SW480 (cell line): Measurements from ENCODE around the gene TFG.

Experiments
- DNase-seq: peaks from one replicate; pipeline ENCODE4 v3.0.0-alpha.2; 2016; ENCODE audit warnings: low spot score

The TFG gene

GRCh38 chr3:100706365-100706764 lies 2.9 kb upstream of the TFG start:
- DNase-seq, result no peak

DNA sequence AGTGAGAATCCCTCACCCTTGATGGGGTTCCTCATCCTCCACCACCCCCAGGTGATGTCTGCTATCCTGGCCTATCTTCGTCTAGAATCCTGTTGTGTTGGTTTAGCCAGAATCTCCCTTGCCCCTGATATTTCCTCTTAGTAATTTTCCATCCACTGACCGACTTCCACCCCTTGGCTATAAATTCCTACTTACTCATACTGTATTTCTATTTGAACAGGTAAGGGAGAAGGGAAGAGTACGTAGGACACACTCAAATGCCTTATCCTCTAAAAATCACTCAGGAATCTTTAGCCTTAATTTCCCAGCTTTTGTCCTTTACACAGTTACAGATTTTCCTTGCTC lies 678 bp upstream of the TFG start:
- no peak for DNase-seq

GRCh38 chr3:100709842-100710260 lies 557 bp downstream of the TFG start:
- peak; percentile 8 for DNase-seq

DNA sequence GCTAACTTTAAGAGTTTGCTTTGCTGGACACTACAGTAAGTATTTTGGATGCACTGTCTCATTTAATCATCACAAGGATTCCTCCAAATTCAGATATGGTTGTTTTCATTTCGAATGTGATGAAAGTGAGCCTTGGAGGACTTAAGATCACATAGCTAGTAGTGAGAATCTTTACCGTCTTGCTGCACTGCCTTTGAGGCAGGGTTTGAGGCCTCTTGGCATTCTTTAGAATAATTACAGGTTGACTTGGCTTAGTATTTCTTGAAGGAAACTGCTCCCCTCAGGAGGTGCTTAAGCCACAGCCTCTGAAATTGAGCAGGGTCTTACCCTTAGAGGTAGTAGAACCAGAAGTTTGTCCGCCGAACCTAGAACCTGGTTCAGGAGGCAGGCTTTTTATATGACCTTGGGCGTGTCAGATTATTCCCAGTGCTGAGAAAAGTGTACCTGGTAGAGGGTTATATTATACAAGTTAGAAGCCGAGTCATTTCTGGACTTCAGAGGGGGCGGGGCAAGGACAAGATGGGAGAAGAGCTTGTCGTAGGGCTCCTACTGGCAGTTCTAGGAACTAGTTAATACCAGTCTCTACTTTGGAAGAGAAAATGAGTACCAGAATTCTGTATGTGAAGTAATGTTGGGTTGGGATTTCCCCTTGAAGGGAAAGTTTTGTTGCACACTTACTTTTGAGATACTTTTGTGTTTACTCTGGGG lies 1.1 kb downstream of the TFG start:
- DNase-seq, result peak; percentile 40

GRCh38 chr3:100715176-100715575 lies 5.9 kb downstream of the TFG start:
- no peak for DNase-seq

- DNase-seq, result no peak
Observed at GRCh38 chr3:100717063-100717462, 7.8 kb downstream of the TFG start.

- no peak for DNase-seq
Observed at GRCh38 chr3:100717637-100718487, 8.6 kb downstream of the TFG start.

- no peak for DNase-seq
Observed at GRCh38 chr3:100719136-100719535, 9.8 kb downstream of the TFG start.

GRCh38 chr3:100720426-100720825 lies 11.1 kb downstream of the TFG start:
- DNase-seq, result no peak

DNA sequence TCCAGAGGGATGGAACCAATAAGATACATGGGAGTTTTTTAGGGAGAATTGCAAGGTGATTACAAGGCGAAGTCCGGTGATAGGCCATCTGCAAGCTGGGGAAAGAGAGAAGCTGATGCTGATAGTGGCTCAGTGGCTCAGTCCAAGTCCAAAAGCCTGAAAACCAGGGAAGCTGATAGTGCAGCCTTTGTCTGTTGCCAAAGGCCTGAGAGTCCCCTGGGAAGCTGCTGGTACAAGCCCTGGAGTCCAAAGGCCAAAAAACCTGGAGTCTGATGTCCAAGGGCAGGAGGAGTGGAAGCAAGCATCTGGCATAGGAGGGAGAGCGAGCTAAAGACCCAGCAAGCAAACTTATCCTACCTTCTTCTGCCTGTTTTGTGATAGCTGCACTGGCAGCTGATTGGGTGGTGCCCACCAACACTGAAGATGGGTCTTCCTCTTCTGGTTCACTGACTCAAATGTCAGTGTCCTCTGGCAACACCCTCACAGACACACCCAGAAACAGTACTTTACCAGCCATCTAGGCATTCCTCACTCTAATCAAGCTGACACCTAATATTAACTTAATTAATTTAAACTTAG lies 16.7 kb downstream of the TFG start:
- no peak for DNase-seq

GRCh38 chr3:100726706-100727105 lies 17.4 kb downstream of the TFG start:
- DNase-seq, result no peak

- DNase-seq, result no peak
Observed at GRCh38 chr3:100730524-100730923, 21.2 kb downstream of the TFG start.

- DNase-seq, result no peak
Observed at GRCh38 chr3:100732435-100732834, 23.1 kb downstream of the TFG start.

DNA sequence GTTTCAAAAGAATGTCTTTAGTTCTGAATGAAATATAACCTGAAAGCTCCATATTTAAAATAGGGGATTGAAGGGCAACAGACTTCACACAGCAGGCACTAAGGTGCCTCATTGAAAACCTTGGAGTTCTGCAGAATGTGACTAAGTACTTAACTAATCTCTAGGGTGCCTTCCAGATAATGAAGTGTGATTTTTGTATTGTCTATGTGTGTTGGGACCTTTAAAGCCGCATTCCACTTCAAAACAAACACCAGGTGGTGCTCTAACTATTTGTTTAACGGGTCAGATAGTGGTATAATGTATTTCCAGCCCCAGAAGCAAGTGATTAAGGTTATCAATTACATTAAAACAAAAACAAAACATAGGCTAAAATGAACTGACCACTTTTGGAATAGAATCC lies 28.0 kb downstream of the TFG start:
- DNase-seq, result peak; percentile 5

- DNase-seq, result no peak
Observed at GRCh38 chr3:100740207-100740606, 30.9 kb downstream of the TFG start.

DNA sequence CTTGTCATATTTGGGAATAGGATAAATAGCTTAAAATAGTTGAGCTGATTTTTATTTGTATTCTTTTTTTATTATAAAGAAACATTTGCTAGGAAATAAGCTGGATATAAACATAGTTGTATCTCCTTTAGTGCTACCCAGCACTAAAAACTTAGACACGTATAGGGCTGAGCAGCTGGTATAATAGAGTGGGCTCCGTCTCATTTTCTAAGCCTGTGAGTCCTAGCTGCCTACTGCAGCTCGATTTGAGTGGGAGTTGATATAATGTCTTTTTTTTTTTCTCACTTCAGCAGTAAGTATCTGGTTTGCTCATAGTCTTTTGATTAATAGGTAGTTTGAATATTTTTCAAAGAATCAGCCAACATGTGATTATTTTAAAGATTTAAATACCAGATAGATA lies 34.2 kb downstream of the TFG start:
- no peak for DNase-seq

GRCh38 chr3:100744671-100745070 lies 35.4 kb downstream of the TFG start:
- DNase-seq, result no peak

GRCh38 chr3:100745617-100746016 lies 36.3 kb downstream of the TFG start:
- no peak for DNase-seq

GRCh38 chr3:100746092-100746491 lies 36.8 kb downstream of the TFG start:
- no peak for DNase-seq

DNA sequence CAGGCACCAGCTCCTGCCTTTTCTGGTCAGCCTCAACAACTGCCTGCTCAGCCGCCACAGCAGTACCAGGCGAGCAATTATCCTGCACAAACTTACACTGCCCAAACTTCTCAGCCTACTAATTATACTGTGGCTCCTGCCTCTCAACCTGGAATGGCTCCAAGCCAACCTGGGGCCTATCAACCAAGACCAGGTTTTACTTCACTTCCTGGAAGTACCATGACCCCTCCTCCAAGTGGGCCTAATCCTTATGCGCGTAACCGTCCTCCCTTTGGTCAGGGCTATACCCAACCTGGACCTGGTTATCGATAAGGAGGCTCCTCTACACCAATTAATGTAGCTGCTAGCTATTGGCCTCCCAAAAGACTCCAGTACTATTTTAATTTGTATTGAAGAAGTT lies 38.9 kb downstream of the TFG start:
- no peak for DNase-seq

DNA sequence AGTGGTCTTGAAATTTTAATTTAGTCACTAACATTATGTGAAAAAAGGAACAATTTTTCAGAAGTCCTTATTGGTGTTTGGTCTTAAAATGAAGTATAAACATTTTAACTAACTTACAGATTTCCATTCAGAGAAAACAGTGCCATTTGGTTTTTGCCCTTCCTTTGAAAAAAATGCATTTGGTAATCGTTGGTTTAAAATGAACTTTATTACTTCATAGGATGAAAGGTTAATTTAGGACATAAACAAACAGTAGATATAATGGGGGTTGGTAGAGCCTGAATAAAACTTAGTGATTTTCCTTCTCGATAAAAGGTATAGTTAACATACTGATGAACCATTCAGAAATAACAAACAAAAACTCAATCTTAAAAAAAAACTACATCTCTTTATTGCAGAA lies 39.7 kb downstream of the TFG start:
- no peak for DNase-seq

- no peak for DNase-seq
Observed at GRCh38 chr3:100753846-100754245, 44.6 kb downstream of the TFG start.
